SIG-M5 treated with dmso at 0.1 percent for 504 hours (cell line): ENCODE measurements around the gene S100A1.

Experiments
- DNase-seq: peaks from one replicate; lab custom pipeline; 2025; ENCODE audit not compliant: unreplicated experiment; lab: John Stamatoyannopoulos, UW

Gene S100A1

DNA sequence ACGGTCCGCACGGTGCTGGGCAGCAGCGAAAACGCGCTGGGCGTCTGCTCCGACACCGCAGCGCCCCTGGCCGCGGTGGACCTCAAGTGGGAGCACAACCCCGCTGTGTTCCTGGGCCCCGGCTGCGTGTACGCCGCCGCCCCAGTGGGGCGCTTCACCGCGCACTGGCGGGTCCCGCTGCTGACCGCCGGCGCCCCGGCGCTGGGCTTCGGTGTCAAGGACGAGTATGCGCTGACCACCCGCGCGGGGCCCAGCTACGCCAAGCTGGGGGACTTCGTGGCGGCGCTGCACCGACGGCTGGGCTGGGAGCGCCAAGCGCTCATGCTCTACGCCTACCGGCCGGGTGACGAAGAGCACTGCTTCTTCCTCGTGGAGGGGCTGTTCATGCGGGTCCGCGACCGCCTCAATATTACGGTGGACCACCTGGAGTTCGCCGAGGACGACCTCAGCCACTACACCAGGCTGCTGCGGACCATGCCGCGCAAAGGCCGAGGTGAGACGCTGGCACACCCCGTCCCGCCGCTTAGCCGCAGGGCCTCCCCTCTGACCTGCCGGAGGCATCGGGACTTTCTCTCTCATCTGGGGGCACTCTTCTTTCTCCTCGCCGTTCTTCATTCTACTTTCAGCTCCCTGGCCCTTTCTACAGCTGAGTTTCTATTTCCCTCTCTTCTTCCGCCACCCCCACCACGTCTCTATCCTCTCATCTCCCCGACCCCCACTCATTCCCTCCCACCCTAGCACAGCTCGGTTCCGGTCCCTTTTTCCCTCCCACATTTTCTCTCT, 51.3 kb downstream of the S100A1 start:
- no peak for DNase-seq

DNA sequence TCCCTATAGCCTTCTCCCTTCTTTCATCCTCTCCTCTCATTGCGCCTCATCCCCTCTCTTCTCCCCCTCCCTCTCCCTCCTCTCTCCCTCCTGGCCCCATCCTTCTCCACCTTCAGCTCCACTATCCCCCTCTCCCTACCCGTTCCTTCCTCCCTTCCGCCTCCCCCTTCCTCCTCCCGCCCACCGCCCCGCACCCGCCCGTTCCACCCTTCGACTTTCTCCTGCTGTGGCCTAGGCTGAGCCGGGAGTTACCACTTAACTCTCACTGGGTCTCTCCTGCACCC, 51.8 kb downstream of the S100A1 start:
- no peak for DNase-seq
